Naive thymus-derived CD4-positive, alpha-beta T cell (primary cell): Measurements from ENCODE around the gene ITPRIPL2. TPM values are rescaled to one million over a fixed set of nuclear protein-coding genes. Genes with fewer than 3 reads are reported as not detected.

Experiments used
- ATAC-seq: fragments of 150-1000 bp; cut with Tn5 transposase; 2 replicates; pipeline ENCODE4 v1.10.0; 2021; ENCODE audit warnings: mild to moderate bottlenecking, moderate library complexity
- CTCF ChIA-PET: fragments of 350-600 bp; sonication (Branson Sonifier 250); formaldehyde crosslinking; loops from one replicate; lab custom pipeline; 2021; ENCODE audit warnings: antibody characterized with exemption; lab: Charles Lee
- POLR2A ChIA-PET: fragments of 350-600 bp; sonication (Branson Sonifier 250); formaldehyde crosslinking; loops from one replicate; lab custom pipeline; 2021; ENCODE audit warnings: antibody characterized with exemption, inconsistent platforms; lab: Charles Lee
- DNase-seq, 9 donors: peaks; one replicate each; pipeline versions ENCODE4 v3.0.0 to v3.0.0-alpha.2; 2020 to 2022; ENCODE audit warnings: mixed read lengths in 1 of 9
- H3K27ac ChIP-seq: one replicate; pipeline ENCODE4 v1.7.0; 2013; ENCODE audit warnings: mild to moderate bottlenecking, low read depth, low read length, moderate library complexity
- H3K27me3 ChIP-seq, 2 donors: one replicate each; pipeline ENCODE4 v1.7.0; 2013; ENCODE audit warnings: low read length in 2 of 2, mild to moderate bottlenecking in 2 of 2, moderate library complexity in 2 of 2; ENCODE audit not compliant: control insufficient read depth in 2 of 2, insufficient read depth in 2 of 2
- H3K36me3 ChIP-seq, 3 experiments: 1 replicate in 2 of 3; 2 replicates in 1 of 3; pipeline ENCODE4 v1.7.0; 2013; ENCODE audit warnings: low read length in 3 of 3, mild to moderate bottlenecking in 3 of 3, moderate library complexity in 1 of 3; ENCODE audit not compliant: insufficient read depth in 3 of 3, control insufficient read depth in 2 of 3
- H3K4me1 ChIP-seq, 2 donors: one replicate each; pipeline ENCODE4 v1.7.0; 2013; ENCODE audit warnings: low read length in 2 of 2, mild to moderate bottlenecking in 2 of 2, moderate library complexity in 1 of 2; ENCODE audit not compliant: control insufficient read depth in 2 of 2, insufficient read depth in 2 of 2
- H3K4me3 ChIP-seq: 2 replicates; pipeline ENCODE4 v1.7.0; 2013; ENCODE audit warnings: mild to moderate bottlenecking, low read length
- H3K9me3 ChIP-seq, 3 experiments: 1 replicate in 2 of 3; 2 replicates in 1 of 3; pipeline ENCODE4 v1.7.0; 2013; ENCODE audit warnings: low read length in 3 of 3; ENCODE audit not compliant: control insufficient read depth in 2 of 3
- H3K27ac Mint-ChIP-seq, 9 donors: one replicate each; pipeline ENCODE4 v1.8.0; 2020 to 2022; ENCODE audit warnings: mixed read lengths in 9 of 9, mild to moderate bottlenecking in 8 of 9, moderate library complexity in 5 of 9, inconsistent platforms in 2 of 9
- H3K27me3 Mint-ChIP-seq, 5 donors: one replicate each; pipeline ENCODE4 v1.8.0; 2021 to 2022; ENCODE audit warnings: mixed read lengths in 5 of 5, mild to moderate bottlenecking in 1 of 5
- H3K36me3 Mint-ChIP-seq, 5 donors: one replicate each; pipeline ENCODE4 v1.8.0; 2020 to 2022; ENCODE audit warnings: mixed read lengths in 5 of 5, mild to moderate bottlenecking in 3 of 5, inconsistent platforms in 1 of 5
- H3K4me1 Mint-ChIP-seq, 7 donors: one replicate each; pipeline ENCODE4 v1.8.0; 2020 to 2022; ENCODE audit warnings: mixed read lengths in 7 of 7, mild to moderate bottlenecking in 3 of 7, inconsistent platforms in 1 of 7
- H3K4me3 Mint-ChIP-seq, 10 donors: one replicate each; pipeline ENCODE4 v1.8.0; 2020 to 2022; ENCODE audit warnings: mild to moderate bottlenecking in 10 of 10, mixed read lengths in 10 of 10, moderate library complexity in 6 of 10, inconsistent platforms in 2 of 10
- H3K9me3 Mint-ChIP-seq, 11 donors: one replicate each; pipeline ENCODE4 v1.8.0; 2020 to 2022; ENCODE audit warnings: mixed read lengths in 11 of 11, mild to moderate bottlenecking in 4 of 11, inconsistent platforms in 1 of 11, moderate library complexity in 1 of 11
- intact Hi-C, 2 donors: fragments of 100-400 bp; cut with micrococcal nuclease; formaldehyde crosslinking; loops; one replicate each; pipeline ENCODE4 v1.15.1; 2023
- polyA plus RNA-seq, 2 donors: library from polyadenylated mRNA; unstranded; fragments of 300-500 nt; fragmentation: Illumina TruSeq; gene quantifications; one replicate each; pipeline ENCODE4 v1.2.3, GENCODE V29; 2021
- total RNA-seq, 6 experiments: library from RNA in 5 of 6; stranded (reverse) in 5 of 6; gene quantifications; 1 replicate in 5 of 6; 2 replicates in 1 of 6; pipeline ENCODE4 v1.2.3 and lab custom pipeline; 2021 to 2026

Gene ITPRIPL2
- total and polyA plus RNA-seq, 7 experiments from 2014 or later, result 0.49 to 14.3 (median 0.64) TPM; not detected in 2

GRCh38 chr16:19116711-19117449 is 3.1 kb downstream of the ITPRIPL2 start:
- Histone ChIP-seq H3K9me3 (no peaks in the 10 kb centered on the region), H3K36me3 (no peaks in the 10 kb centered on the region), H3K27me3 (no peaks in the 10 kb centered on the region), H3K4me1 (peaks cover 0 to 8% of the 10 kb centered on the region in 2 donors), H3K4me3 (no peak overlapping the region), H3K27ac (no peak overlapping the region)
- ATAC-seq, result no peak
- Mint-ChIP-seq H3K4me3 (peak overlapping the region in 1 of 10 donors; percentile 59), H3K9me3 (peaks cover 0 to 4% (median 0%) of the 10 kb centered on the region in 11 donors), H3K27ac (peak overlapping the region in 1 of 9 donors; percentile 83), H3K4me1 (peaks cover 0 to 44% (median 5%) of the 10 kb centered on the region in 7 donors), H3K36me3 (peaks cover 0 to 9% (median 0%) of the 10 kb centered on the region in 5 donors), H3K27me3 (peaks cover 14 to 44% (median 25%) of the 10 kb centered on the region in 5 donors)
- POLR2A ChIA-PET, result no interaction called here
- CTCF ChIA-PET, result no interaction called here
- intact Hi-C loops, result loop anchor here in 1 of 2 donors (5.0 kb wide), 1 partner anchor 405 kb away; the partner anchor contains the start of genes CCP110 and GDE1
- DNase-seq, result no peak

GRCh38 chr16:19118938-19119431 is 5.2 kb downstream of the ITPRIPL2 start:
- Histone ChIP-seq H3K4me3 (no peak overlapping the region), H3K9me3 (no peaks in the 10 kb centered on the region), H3K4me1 (peaks cover 0 to 8% of the 10 kb centered on the region in 2 donors), H3K27ac (no peak overlapping the region), H3K27me3 (no peaks in the 10 kb centered on the region), H3K36me3 (no peaks in the 10 kb centered on the region)
- Mint-ChIP-seq H3K4me1 (peaks cover 0 to 34% (median 4%) of the 10 kb centered on the region in 7 donors), H3K27ac (peak overlapping the region in 2 of 9 donors; percentile 37 to 88), H3K9me3 (peaks cover 0 to 1% (median 0%) of the 10 kb centered on the region in 11 donors), H3K36me3 (peaks cover 0 to 22% (median 0%) of the 10 kb centered on the region in 5 donors), H3K27me3 (peaks cover 0 to 27% (median 11%) of the 10 kb centered on the region in 5 donors), H3K4me3 (peak overlapping the region in 3 of 10 donors; percentile 47 to 84 (median 48))
- POLR2A ChIA-PET, result no interaction called here
- DNase-seq (peak in 1 of 9 donors; percentile 62), ATAC-seq (peak; percentile 61)
- CTCF ChIA-PET, result no interaction called here
- intact Hi-C loops, result loop anchor here in 1 of 2 donors (1.0 to 5.0 kb wide), 2 partner anchors 52 to 403 kb away; partner anchors contain the start of genes CCP110, COQ7 and GDE1

- ATAC-seq, result no peak
- H3K4me3 Mint-ChIP-seq, result peak overlapping the region in 1 of 10 donors; percentile 57
- Histone ChIP-seq H3K36me3 (no peaks in the 10 kb centered on the region), H3K27ac (no peak overlapping the region), H3K27me3 (no peaks in the 10 kb centered on the region), H3K4me1 (peaks cover 0 to 8% of the 10 kb centered on the region in 2 donors), H3K4me3 (no peak overlapping the region), H3K9me3 (no peaks in the 10 kb centered on the region)
- H3K27ac Mint-ChIP-seq, result peak overlapping the region in 1 of 9 donors; percentile 58
- ChIA-PET POLR2A (no interaction called here), CTCF (no interaction called here)
- H3K27me3 Mint-ChIP-seq, result peaks cover 0 to 27% (median 11%) of the 10 kb centered on the region in 5 donors
- intact Hi-C loops, result loop anchor here in 1 of 2 donors (1.0 to 5.0 kb wide), 2 partner anchors 52 to 403 kb away; partner anchors contain the start of genes CCP110, COQ7 and GDE1
- peaks cover 0 to 26% (median 0%) of the 10 kb centered on the region in 5 donors for H3K36me3 Mint-ChIP-seq
- no peak for DNase-seq
- H3K4me1 Mint-ChIP-seq, result peaks cover 0 to 34% (median 4%) of the 10 kb centered on the region in 7 donors
- peaks cover 0 to 1% (median 0%) of the 10 kb centered on the region in 11 donors for H3K9me3 Mint-ChIP-seq
Observed at GRCh38 chr16:19119564-19119963, 5.8 kb downstream of the ITPRIPL2 start.

GRCh38 chr16:19123535-19124178 is 9.9 kb downstream of the ITPRIPL2 start:
- Mint-ChIP-seq H3K27ac (no peak overlapping the region), H3K4me3 (no peak overlapping the region), H3K4me1 (peaks cover 0 to 29% (median 4%) of the 10 kb centered on the region in 7 donors), H3K9me3 (peaks cover 0 to 9% (median 0%) of the 10 kb centered on the region in 11 donors), H3K36me3 (peaks cover 0 to 42% (median 0%) of the 10 kb centered on the region in 5 donors), H3K27me3 (peaks cover 0 to 10% (median 7%) of the 10 kb centered on the region in 5 donors)
- Histone ChIP-seq H3K4me1 (no peaks in the 10 kb centered on the region), H3K27ac (no peak overlapping the region), H3K9me3 (no peaks in the 10 kb centered on the region), H3K4me3 (no peak overlapping the region), H3K36me3 (no peaks in the 10 kb centered on the region), H3K27me3 (no peaks in the 10 kb centered on the region)
- intact Hi-C loops, result no loop called here
- ChIA-PET CTCF (no interaction called here), POLR2A (no interaction called here)
- no peak for ATAC-seq
- DNase-seq, result no peak

GRCh38 chr16:19126300-19126699 is 12.5 kb downstream of the ITPRIPL2 start:
- peaks cover 0 to 42% (median 0%) of the 10 kb centered on the region in 5 donors for H3K36me3 Mint-ChIP-seq
- peaks cover 0 to 7% (median 3%) of the 10 kb centered on the region in 5 donors for H3K27me3 Mint-ChIP-seq
- no peak for ATAC-seq
- H3K4me1 Mint-ChIP-seq, result peaks cover 7 to 41% (median 8%) of the 10 kb centered on the region in 7 donors
- H3K27ac Mint-ChIP-seq, result no peak overlapping the region
- ChIA-PET CTCF (no interaction called here), POLR2A (no interaction called here)
- peaks cover 0 to 9% (median 0%) of the 10 kb centered on the region in 11 donors for H3K9me3 Mint-ChIP-seq
- Histone ChIP-seq H3K27me3 (no peaks in the 10 kb centered on the region), H3K27ac (no peak overlapping the region), H3K4me3 (no peak overlapping the region), H3K9me3 (no peaks in the 10 kb centered on the region), H3K36me3 (no peaks in the 10 kb centered on the region), H3K4me1 (no peaks in the 10 kb centered on the region)
- no peak for DNase-seq
- H3K4me3 Mint-ChIP-seq, result no peak overlapping the region
- intact Hi-C loops, result no loop called here

- Mint-ChIP-seq H3K4me3 (peak overlapping the region in 1 of 10 donors; percentile 39), H3K36me3 (peaks cover 0 to 37% (median 0%) of the 10 kb centered on the region in 5 donors), H3K27me3 (peaks cover 0 to 7% (median 0%) of the 10 kb centered on the region in 5 donors), H3K9me3 (peaks cover 0 to 9% (median 0%) of the 10 kb centered on the region in 11 donors), H3K27ac (peak overlapping the region in 1 of 9 donors; percentile 74), H3K4me1 (peaks cover 8 to 47% (median 9%) of the 10 kb centered on the region in 7 donors)
- Histone ChIP-seq H3K27ac (no peak overlapping the region), H3K4me1 (no peaks in the 10 kb centered on the region), H3K4me3 (no peak overlapping the region), H3K36me3 (no peaks in the 10 kb centered on the region), H3K27me3 (no peaks in the 10 kb centered on the region), H3K9me3 (no peaks in the 10 kb centered on the region)
- CTCF ChIA-PET, result no interaction called here
- POLR2A ChIA-PET, result no interaction called here
- intact Hi-C loops, result no loop called here
- ATAC-seq, result no peak
- no peak for DNase-seq
Observed at GRCh38 chr16:19127205-19127604, 13.4 kb downstream of the ITPRIPL2 start.
